Subcutaneous abdominal adipose tissue (tissue), 5 donors: ENCODE measurements around the gene MFSD6L.
"Not testable (repeated sequence)": the region's sequence is repeated elsewhere in the genome, so short reads cannot be mapped to it uniquely, and the experiment has no call there.

Experiments
- H3K27ac ChIP-seq: one replicate; pipeline ENCODE4 v1.7.0; 2013; ENCODE audit warnings: low read depth, mild to moderate bottlenecking, inconsistent platforms, low read length, moderate library complexity
- H3K27me3 ChIP-seq, 5 donors: one replicate each; pipeline ENCODE4 v1.7.0; 2013; ENCODE audit warnings: low read length in 5 of 5, inconsistent platforms in 1 of 5; ENCODE audit not compliant: control insufficient read depth in 5 of 5, insufficient read depth in 4 of 5
- H3K36me3 ChIP-seq, 5 donors: one replicate each; pipeline ENCODE4 v1.7.0; 2013; ENCODE audit warnings: low read length in 5 of 5; ENCODE audit not compliant: control insufficient read depth in 5 of 5, insufficient read depth in 5 of 5
- H3K4me1 ChIP-seq, 5 donors: one replicate each; pipeline ENCODE4 v1.7.0; 2013; ENCODE audit warnings: low read length in 5 of 5, mild to moderate bottlenecking in 3 of 5, moderate library complexity in 1 of 5; ENCODE audit not compliant: control insufficient read depth in 5 of 5, insufficient read depth in 5 of 5
- H3K4me3 ChIP-seq, 5 donors: one replicate each; pipeline ENCODE4 v1.7.0; 2013; ENCODE audit warnings: low read length in 5 of 5, low read depth in 1 of 5
- H3K9ac ChIP-seq, 5 donors: one replicate each; pipeline ENCODE4 v1.7.0; 2013; ENCODE audit warnings: low read length in 5 of 5, mild to moderate bottlenecking in 4 of 5, moderate library complexity in 3 of 5
- H3K9me3 ChIP-seq, 5 donors: one replicate each; pipeline ENCODE4 v1.7.0; 2013; ENCODE audit warnings: low read length in 5 of 5; ENCODE audit not compliant: control insufficient read depth in 5 of 5
- donor health status: healthy.
- donor health status: healthy.
- donor health status: healthy.
- donor health status: healthy.
- donor health status: healthy.

MFSD6L gene

GRCh38 chr17:8805396-8805795 is 6.2 kb upstream of the MFSD6L start:
- H3K27me3 ChIP-seq, H3K9me3 ChIP-seq, H3K36me3 ChIP-seq, H3K27ac ChIP-seq, H3K9ac ChIP-seq, H3K4me3 ChIP-seq: not testable (repeated sequence)
- peaks cover 0 to 15% (median 5%) of the 10 kb centered on the region in 5 donors for H3K4me1 ChIP-seq

- Histone ChIP-seq H3K36me3 (peaks cover 0 to 9% (median 0%) of the 10 kb centered on the region in 5 donors), H3K4me3 (no peak overlapping the region), H3K27ac (no peak overlapping the region)
These were observed 4.6 kb upstream of the MFSD6L start for GRCh38 chr17:8803531-8804420.

GRCh38 chr17:8801135-8801840 is 2.1 kb upstream of the MFSD6L start:
- Histone ChIP-seq H3K9ac (no peak overlapping the region), H3K9me3 (no peaks in the 10 kb centered on the region), H3K4me3 (no peak overlapping the region), H3K27me3 (peaks cover 9 to 22% (median 14%) of the 10 kb centered on the region in 5 donors), H3K4me1 (peaks cover 0 to 8% (median under 1%) of the 10 kb centered on the region in 5 donors), H3K27ac (no peak overlapping the region), H3K36me3 (peaks cover 0 to 9% (median 0%) of the 10 kb centered on the region in 5 donors)

More at GRCh38 chr17:8803531-8804420, 4.6 kb upstream of the MFSD6L start:
- no peak overlapping the region for H3K9ac ChIP-seq
- H3K9me3 ChIP-seq, result peaks cover 0 to 3% (median 0%) of the 10 kb centered on the region in 5 donors
- peaks cover 2 to 9% (median 8%) of the 10 kb centered on the region in 5 donors for H3K27me3 ChIP-seq
- H3K4me1 ChIP-seq, result peaks cover 0 to 20% (median 5%) of the 10 kb centered on the region in 5 donors

GRCh38 chr17:8800656-8801055 is 1.5 kb upstream of the MFSD6L start:
- H3K4me1 ChIP-seq, result peaks cover 0 to 4% (median 0%) of the 10 kb centered on the region in 5 donors
- H3K27ac ChIP-seq, result no peak overlapping the region
- H3K9ac ChIP-seq, result no peak overlapping the region
- H3K4me3 ChIP-seq, result no peak overlapping the region
- no peaks in the 10 kb centered on the region for H3K9me3 ChIP-seq
- H3K27me3 ChIP-seq, result peaks cover 9 to 22% (median 15%) of the 10 kb centered on the region in 5 donors
- H3K36me3 ChIP-seq, result peaks cover 0 to 9% (median 0%) of the 10 kb centered on the region in 5 donors

- Histone ChIP-seq H3K9ac (no peak overlapping the region), H3K36me3 (peaks cover 0 to 9% (median 0%) of the 10 kb centered on the region in 5 donors), H3K9me3 (no peaks in the 10 kb centered on the region), H3K27me3 (peaks cover 9 to 22% (median 15%) of the 10 kb centered on the region in 5 donors), H3K4me1 (peaks cover 0 to 7% (median 0%) of the 10 kb centered on the region in 5 donors), H3K4me3 (no peak overlapping the region), H3K27ac (no peak overlapping the region)
These were observed 526 bp upstream of the MFSD6L start for GRCh38 chr17:8799570-8800212.

- no peak overlapping the region for H3K4me3 ChIP-seq
- H3K27ac ChIP-seq, result no peak overlapping the region
- peaks cover 9 to 22% (median 15%) of the 10 kb centered on the region in 5 donors for H3K27me3 ChIP-seq
- H3K36me3 ChIP-seq, result peaks cover 0 to 4% (median 0%) of the 10 kb centered on the region in 5 donors
- H3K9me3 ChIP-seq, result no peaks in the 10 kb centered on the region
- no peak overlapping the region for H3K9ac ChIP-seq
- H3K4me1 ChIP-seq, result peaks cover 0 to 14% (median 0%) of the 10 kb centered on the region in 5 donors
These were observed 854 bp downstream of the MFSD6L start for GRCh38 chr17:8798176-8798845.

- H3K4me1 ChIP-seq, result peaks cover 0 to 14% (median 0%) of the 10 kb centered on the region in 5 donors
- H3K9me3 ChIP-seq, result no peaks in the 10 kb centered on the region
- no peak overlapping the region for H3K9ac ChIP-seq
- H3K36me3 ChIP-seq, result no peaks in the 10 kb centered on the region
- peaks cover 9 to 22% (median 15%) of the 10 kb centered on the region in 5 donors for H3K27me3 ChIP-seq
- no peak overlapping the region for H3K27ac ChIP-seq
- no peak overlapping the region for H3K4me3 ChIP-seq
These were observed 1.5 kb downstream of the MFSD6L start for GRCh38 chr17:8797621-8798175.

- Histone ChIP-seq H3K4me1 (peaks cover 0 to 15% (median 0%) of the 10 kb centered on the region in 5 donors), H3K27ac (no peak overlapping the region), H3K9ac (no peak overlapping the region), H3K9me3 (peaks cover 0 to 5% (median 3%) of the 10 kb centered on the region in 5 donors), H3K36me3 (no peaks in the 10 kb centered on the region), H3K27me3 (peaks cover 2 to 16% (median 11%) of the 10 kb centered on the region in 5 donors), H3K4me3 (no peak overlapping the region)
These were observed 4.5 kb downstream of the MFSD6L start for GRCh38 chr17:8794636-8795035.

- Histone ChIP-seq H3K9ac (no peak overlapping the region), H3K27me3 (peaks cover 2 to 13% (median 8%) of the 10 kb centered on the region in 5 donors), H3K36me3 (no peaks in the 10 kb centered on the region), H3K4me1 (peaks cover 0 to 16% (median 0%) of the 10 kb centered on the region in 5 donors), H3K9me3 (peaks cover 0 to 5% (median 3%) of the 10 kb centered on the region in 5 donors), H3K4me3 (no peak overlapping the region), H3K27ac (no peak overlapping the region)
These were observed 5.5 kb downstream of the MFSD6L start for GRCh38 chr17:8793649-8794048.
